MM.1S (cell line): ENCODE results near the gene UNC93B1.

Source experiments
- CTCF ChIP-seq: fragments of 300-600 bp; sonication (generic); IDR thresholded peaks from 2 replicates; pipeline ENCODE4 v1.5.1; 2016; ENCODE audit warnings: antibody characterized with exemption, low read length, mixed read lengths
- EZH2 ChIP-seq: fragments of 300-600 bp; sonication (generic); optimal IDR thresholded peaks from 2 replicates; pipeline ENCODE3; 2017; ENCODE audit warnings: low read depth, mild to moderate bottlenecking, antibody characterized with exemption, low read length, mixed read lengths

GRCh38 chr11:68048681-68049508 is 45.0 kb upstream of the UNC93B1 start:
- TF ChIP-seq CTCF (no peak), EZH2 (no peak)
